WTC11 (cell line): ENCODE results near the gene SPTB. TPM values are rescaled to one million over a fixed set of nuclear protein-coding genes. Genes with fewer than 3 reads are reported as not detected.

Experiments
- CREM ChIP-seq: sonication (generic); formaldehyde crosslinking; IDR thresholded peaks from 2 replicates; pipeline ENCODE4 v1.8.1; 2022; ENCODE audit warnings: mild to moderate bottlenecking, missing genetic modification reagents, moderate library complexity
- HMGA2 ChIP-seq: fragments of 250-450 bp; sonication (Bioruptor Pico); IDR thresholded peaks from 2 replicates; pipeline ENCODE4 v1.4.0; 2021; ENCODE audit warnings: mild to moderate bottlenecking, moderate library complexity
- NR3C1 ChIP-seq: sonication (generic); formaldehyde crosslinking; conservative IDR thresholded peaks from 2 replicates; pipeline ENCODE4 v1.8.1; 2023; ENCODE audit warnings: low read depth, mild to moderate bottlenecking, missing genetic modification reagents
- SP1 ChIP-seq: sonication (generic); formaldehyde crosslinking; conservative IDR thresholded peaks from 2 replicates; pipeline ENCODE4 v1.8.1; 2022; ENCODE audit warnings: missing genetic modification reagents
- TEAD4 ChIP-seq: sonication (generic); formaldehyde crosslinking; IDR thresholded peaks from 2 replicates; pipeline ENCODE4 v1.8.0; 2022; ENCODE audit warnings: mild to moderate bottlenecking, missing genetic modification reagents
- TP53 ChIP-seq: sonication (generic); formaldehyde crosslinking; IDR thresholded peaks from 2 replicates; pipeline ENCODE4 v1.8.1; 2023; ENCODE audit warnings: mild to moderate bottlenecking, missing genetic modification reagents
- ZNF219 ChIP-seq: sonication (generic); formaldehyde crosslinking; IDR thresholded peaks from 2 replicates; pipeline ENCODE4 v1.8.0; 2023; ENCODE audit warnings: missing genetic modification reagents, mild to moderate bottlenecking, borderline replicate concordance
- total RNA-seq: library from RNA; stranded (reverse); gene quantifications from 3 replicates; pipeline ENCODE4 v1.2.3, GENCODE V29; 2021
- TF ChIP-seq, protein P1 (sequence below): fragments of 250-450 bp; sonication (Bioruptor Pico); IDR thresholded peaks from 2 replicates; pipeline ENCODE4 v1.9.0; 2021; ENCODE audit warnings: mild to moderate bottlenecking, borderline replicate concordance
- TF ChIP-seq, protein P2 (sequence below): sonication (generic); formaldehyde crosslinking; IDR thresholded peaks from 2 replicates; pipeline ENCODE4 v1.8.1; 2022; ENCODE audit warnings: missing genetic modification reagents, borderline replicate concordance
- TF ChIP-seq, protein P3 (sequence below): sonication (generic); formaldehyde crosslinking; IDR thresholded peaks from 2 replicates; pipeline ENCODE4 v1.8.0; 2023; ENCODE audit warnings: missing genetic modification reagents, mild to moderate bottlenecking, borderline replicate concordance
- TF ChIP-seq, protein P4 (sequence below): sonication (generic); formaldehyde crosslinking; IDR thresholded peaks from 2 replicates; pipeline ENCODE4 v1.8.0; 2023; ENCODE audit warnings: missing genetic modification reagents
- TF ChIP-seq, protein P5 (sequence below): sonication (generic); formaldehyde crosslinking; IDR thresholded peaks from 2 replicates; pipeline ENCODE4 v1.8.1; 2022; ENCODE audit warnings: low read depth, mild to moderate bottlenecking, moderate library complexity, missing genetic modification reagents, borderline replicate concordance
- TF ChIP-seq, protein P6 (sequence below): fragments of 200-600 bp; IDR thresholded peaks from 2 replicates; pipeline ENCODE4 v1.8.0; 2022; ENCODE audit warnings: antibody characterized with exemption

SPTB gene
- total RNA-seq, 1 experiment from 2014 or later = 3.2 TPM

DNA sequence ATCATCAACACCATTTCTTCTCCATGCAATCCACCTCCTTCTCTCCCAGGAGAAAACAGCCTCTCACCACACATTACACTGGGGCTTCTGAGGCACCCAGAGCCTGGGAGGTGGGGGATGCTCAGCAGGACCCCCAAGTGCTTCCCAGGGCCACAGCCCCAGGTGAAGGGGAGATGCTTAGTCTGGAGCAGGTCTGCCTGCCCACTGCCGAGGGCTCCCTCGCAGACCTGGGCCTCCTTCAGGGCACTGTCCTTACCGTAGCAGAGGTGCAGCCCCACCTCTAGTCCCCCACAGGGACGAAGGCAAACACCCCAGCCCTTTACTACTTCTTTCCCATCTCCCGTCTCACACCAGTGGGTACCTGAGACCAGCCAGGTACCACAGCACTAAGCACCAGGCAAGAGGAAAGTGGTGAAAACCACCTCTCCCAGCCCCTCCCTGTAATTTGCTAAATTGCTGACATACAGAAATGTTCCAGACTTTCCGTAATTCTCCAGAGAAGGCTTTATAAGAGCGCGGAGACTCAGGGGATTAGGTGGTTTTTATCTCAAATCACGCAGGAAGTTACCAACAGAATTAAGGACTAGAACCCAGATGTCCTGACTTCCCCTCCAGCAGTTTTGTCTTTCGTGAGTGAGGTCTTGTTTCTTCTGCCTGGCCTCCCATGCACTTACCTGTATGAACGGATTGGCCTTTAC is 116.5 kb downstream of the SPTB start (continued):
- TF ChIP-seq, protein P1, sequence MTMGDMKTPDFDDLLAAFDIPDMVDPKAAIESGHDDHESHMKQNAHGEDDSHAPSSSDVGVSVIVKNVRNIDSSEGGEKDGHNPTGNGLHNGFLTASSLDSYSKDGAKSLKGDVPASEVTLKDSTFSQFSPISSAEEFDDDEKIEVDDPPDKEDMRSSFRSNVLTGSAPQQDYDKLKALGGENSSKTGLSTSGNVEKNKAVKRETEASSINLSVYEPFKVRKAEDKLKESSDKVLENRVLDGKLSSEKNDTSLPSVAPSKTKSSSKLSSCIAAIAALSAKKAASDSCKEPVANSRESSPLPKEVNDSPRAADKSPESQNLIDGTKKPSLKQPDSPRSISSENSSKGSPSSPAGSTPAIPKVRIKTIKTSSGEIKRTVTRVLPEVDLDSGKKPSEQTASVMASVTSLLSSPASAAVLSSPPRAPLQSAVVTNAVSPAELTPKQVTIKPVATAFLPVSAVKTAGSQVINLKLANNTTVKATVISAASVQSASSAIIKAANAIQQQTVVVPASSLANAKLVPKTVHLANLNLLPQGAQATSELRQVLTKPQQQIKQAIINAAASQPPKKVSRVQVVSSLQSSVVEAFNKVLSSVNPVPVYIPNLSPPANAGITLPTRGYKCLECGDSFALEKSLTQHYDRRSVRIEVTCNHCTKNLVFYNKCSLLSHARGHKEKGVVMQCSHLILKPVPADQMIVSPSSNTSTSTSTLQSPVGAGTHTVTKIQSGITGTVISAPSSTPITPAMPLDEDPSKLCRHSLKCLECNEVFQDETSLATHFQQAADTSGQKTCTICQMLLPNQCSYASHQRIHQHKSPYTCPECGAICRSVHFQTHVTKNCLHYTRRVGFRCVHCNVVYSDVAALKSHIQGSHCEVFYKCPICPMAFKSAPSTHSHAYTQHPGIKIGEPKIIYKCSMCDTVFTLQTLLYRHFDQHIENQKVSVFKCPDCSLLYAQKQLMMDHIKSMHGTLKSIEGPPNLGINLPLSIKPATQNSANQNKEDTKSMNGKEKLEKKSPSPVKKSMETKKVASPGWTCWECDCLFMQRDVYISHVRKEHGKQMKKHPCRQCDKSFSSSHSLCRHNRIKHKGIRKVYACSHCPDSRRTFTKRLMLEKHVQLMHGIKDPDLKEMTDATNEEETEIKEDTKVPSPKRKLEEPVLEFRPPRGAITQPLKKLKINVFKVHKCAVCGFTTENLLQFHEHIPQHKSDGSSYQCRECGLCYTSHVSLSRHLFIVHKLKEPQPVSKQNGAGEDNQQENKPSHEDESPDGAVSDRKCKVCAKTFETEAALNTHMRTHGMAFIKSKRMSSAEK (CRISPR knock-in tag) = no peak
- TF ChIP-seq, protein P2, sequence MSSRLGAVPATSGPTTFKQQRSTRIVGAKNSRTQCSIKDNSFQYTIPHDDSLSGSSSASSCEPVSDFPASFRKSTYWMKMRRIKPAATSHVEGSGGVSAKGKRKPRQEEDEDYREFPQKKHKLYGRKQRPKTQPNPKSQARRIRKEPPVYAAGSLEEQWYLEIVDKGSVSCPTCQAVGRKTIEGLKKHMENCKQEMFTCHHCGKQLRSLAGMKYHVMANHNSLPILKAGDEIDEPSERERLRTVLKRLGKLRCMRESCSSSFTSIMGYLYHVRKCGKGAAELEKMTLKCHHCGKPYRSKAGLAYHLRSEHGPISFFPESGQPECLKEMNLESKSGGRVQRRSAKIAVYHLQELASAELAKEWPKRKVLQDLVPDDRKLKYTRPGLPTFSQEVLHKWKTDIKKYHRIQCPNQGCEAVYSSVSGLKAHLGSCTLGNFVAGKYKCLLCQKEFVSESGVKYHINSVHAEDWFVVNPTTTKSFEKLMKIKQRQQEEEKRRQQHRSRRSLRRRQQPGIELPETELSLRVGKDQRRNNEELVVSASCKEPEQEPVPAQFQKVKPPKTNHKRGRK = no peak
- no peak for TF ChIP-seq TP53 (CRISPR knock-in tag)
- TF ChIP-seq SP1 (CRISPR knock-in tag) = no peak
- TF ChIP-seq, protein P3, sequence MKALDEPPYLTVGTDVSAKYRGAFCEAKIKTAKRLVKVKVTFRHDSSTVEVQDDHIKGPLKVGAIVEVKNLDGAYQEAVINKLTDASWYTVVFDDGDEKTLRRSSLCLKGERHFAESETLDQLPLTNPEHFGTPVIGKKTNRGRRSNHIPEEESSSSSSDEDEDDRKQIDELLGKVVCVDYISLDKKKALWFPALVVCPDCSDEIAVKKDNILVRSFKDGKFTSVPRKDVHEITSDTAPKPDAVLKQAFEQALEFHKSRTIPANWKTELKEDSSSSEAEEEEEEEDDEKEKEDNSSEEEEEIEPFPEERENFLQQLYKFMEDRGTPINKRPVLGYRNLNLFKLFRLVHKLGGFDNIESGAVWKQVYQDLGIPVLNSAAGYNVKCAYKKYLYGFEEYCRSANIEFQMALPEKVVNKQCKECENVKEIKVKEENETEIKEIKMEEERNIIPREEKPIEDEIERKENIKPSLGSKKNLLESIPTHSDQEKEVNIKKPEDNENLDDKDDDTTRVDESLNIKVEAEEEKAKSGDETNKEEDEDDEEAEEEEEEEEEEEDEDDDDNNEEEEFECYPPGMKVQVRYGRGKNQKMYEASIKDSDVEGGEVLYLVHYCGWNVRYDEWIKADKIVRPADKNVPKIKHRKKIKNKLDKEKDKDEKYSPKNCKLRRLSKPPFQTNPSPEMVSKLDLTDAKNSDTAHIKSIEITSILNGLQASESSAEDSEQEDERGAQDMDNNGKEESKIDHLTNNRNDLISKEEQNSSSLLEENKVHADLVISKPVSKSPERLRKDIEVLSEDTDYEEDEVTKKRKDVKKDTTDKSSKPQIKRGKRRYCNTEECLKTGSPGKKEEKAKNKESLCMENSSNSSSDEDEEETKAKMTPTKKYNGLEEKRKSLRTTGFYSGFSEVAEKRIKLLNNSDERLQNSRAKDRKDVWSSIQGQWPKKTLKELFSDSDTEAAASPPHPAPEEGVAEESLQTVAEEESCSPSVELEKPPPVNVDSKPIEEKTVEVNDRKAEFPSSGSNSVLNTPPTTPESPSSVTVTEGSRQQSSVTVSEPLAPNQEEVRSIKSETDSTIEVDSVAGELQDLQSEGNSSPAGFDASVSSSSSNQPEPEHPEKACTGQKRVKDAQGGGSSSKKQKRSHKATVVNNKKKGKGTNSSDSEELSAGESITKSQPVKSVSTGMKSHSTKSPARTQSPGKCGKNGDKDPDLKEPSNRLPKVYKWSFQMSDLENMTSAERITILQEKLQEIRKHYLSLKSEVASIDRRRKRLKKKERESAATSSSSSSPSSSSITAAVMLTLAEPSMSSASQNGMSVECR = no peak
- TF ChIP-seq HMGA2 (CRISPR knock-in tag) = no peak
- TF ChIP-seq, protein P4, sequence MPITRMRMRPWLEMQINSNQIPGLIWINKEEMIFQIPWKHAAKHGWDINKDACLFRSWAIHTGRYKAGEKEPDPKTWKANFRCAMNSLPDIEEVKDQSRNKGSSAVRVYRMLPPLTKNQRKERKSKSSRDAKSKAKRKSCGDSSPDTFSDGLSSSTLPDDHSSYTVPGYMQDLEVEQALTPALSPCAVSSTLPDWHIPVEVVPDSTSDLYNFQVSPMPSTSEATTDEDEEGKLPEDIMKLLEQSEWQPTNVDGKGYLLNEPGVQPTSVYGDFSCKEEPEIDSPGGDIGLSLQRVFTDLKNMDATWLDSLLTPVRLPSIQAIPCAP (CRISPR knock-in tag) = no peak
- TF ChIP-seq, protein P5, sequence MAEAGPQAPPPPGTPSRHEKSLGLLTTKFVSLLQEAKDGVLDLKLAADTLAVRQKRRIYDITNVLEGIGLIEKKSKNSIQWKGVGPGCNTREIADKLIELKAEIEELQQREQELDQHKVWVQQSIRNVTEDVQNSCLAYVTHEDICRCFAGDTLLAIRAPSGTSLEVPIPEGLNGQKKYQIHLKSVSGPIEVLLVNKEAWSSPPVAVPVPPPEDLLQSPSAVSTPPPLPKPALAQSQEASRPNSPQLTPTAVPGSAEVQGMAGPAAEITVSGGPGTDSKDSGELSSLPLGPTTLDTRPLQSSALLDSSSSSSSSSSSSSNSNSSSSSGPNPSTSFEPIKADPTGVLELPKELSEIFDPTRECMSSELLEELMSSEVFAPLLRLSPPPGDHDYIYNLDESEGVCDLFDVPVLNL (CRISPR knock-in tag) = no peak
- no peak for TF ChIP-seq NR3C1
- TF ChIP-seq CREM (CRISPR knock-in tag) = no peak
- TF ChIP-seq TEAD4 (CRISPR knock-in tag) = no peak
- TF ChIP-seq, protein P6, sequence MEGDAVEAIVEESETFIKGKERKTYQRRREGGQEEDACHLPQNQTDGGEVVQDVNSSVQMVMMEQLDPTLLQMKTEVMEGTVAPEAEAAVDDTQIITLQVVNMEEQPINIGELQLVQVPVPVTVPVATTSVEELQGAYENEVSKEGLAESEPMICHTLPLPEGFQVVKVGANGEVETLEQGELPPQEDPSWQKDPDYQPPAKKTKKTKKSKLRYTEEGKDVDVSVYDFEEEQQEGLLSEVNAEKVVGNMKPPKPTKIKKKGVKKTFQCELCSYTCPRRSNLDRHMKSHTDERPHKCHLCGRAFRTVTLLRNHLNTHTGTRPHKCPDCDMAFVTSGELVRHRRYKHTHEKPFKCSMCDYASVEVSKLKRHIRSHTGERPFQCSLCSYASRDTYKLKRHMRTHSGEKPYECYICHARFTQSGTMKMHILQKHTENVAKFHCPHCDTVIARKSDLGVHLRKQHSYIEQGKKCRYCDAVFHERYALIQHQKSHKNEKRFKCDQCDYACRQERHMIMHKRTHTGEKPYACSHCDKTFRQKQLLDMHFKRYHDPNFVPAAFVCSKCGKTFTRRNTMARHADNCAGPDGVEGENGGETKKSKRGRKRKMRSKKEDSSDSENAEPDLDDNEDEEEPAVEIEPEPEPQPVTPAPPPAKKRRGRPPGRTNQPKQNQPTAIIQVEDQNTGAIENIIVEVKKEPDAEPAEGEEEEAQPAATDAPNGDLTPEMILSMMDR = no peak
- TF ChIP-seq ZNF219 (CRISPR knock-in tag) = no peak
- TF ChIP-seq, all 79 proteins: peak for 0
